Measurements from ENCODE around the gene SENP3. TPM values are rescaled to one million over a fixed set of nuclear protein-coding genes. Genes with fewer than 3 reads are reported as not detected.

SENP3 gene
- total RNA-seq: 10 to 100 TPM; 12.3 to 33.9 (median 15.1) TPM
- long read RNA-seq: 0 reads

DNA sequence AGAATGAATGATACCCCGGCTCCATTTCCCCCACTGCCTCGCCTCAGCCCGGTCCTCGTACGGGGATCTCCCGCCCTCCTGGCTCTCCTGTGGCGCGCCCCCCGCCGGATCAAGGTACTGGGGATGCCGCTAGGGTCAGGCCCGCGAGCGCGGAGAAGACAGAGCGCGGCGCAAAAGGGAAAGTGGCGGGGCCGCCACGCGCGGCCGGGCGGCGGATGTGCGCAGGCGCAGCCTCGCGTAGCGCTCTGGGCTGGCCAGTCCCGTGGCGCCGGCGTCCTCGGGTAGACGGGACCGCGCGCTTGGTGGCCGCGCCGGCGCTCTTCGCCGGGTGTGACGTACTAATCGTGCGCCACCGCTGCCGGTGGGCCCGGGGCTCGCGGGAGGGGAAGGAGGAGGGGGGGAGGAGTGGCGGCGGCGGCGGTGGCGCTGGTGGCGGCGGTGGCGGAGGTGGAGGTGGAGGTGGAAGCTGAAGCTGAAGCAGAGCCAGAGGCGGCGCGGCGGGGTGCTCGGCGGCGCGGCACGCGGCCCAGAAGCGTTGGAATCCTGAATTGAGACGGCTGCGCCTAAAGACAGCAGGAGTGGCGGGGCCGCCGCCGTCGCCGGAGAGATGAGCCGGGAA is at the start of gene SENP3:
SENP3 (plus strand) TSS at position 331 of the 619 bp plus-strand sequence. CDS start 1,158 bp downstream, outside the sequence.
- 0% methylated on average over 38 of the region's 82 CpGs for WGBS (ENCODE audit: insufficient coverage, low coverage, low lambda C conversion rate, missing lambda C conversion rate)
- Histone ChIP-seq H3K27me3 (no peaks in the 10 kb centered on the region), H3K9me3 (no peaks in the 10 kb centered on the region), H3K27ac (peak within 1 kb of the TSS; percentile 72 to 79 (median 78)), H3K4me3 (peak within 1 kb of the TSS; percentile 82 to 99 (median 94)), H3K36me3 (peaks cover 0 to 22% (median 3%) of the 10 kb centered on the region in 4 donors), H3K4me1 (peaks cover 0 to 30% (median 15%) of the 10 kb centered on the region in 4 donors)
- peak; percentile 91 to 94 (median 93) for DNase-seq
- peak; percentile 61 to 79 (median 72) for ATAC-seq
- intact Hi-C loops (cut with DNase I): loop anchor here (5.0 to 10.0 kb wide), 2 partner anchors 47 to 49 kb away; no protein-coding TSS in a partner anchor
- peak; percentile 51 for TF ChIP-seq POLR2A (IDR thresholded peaks at IDR 0.05)
- TF ChIP-seq, protein P1, sequence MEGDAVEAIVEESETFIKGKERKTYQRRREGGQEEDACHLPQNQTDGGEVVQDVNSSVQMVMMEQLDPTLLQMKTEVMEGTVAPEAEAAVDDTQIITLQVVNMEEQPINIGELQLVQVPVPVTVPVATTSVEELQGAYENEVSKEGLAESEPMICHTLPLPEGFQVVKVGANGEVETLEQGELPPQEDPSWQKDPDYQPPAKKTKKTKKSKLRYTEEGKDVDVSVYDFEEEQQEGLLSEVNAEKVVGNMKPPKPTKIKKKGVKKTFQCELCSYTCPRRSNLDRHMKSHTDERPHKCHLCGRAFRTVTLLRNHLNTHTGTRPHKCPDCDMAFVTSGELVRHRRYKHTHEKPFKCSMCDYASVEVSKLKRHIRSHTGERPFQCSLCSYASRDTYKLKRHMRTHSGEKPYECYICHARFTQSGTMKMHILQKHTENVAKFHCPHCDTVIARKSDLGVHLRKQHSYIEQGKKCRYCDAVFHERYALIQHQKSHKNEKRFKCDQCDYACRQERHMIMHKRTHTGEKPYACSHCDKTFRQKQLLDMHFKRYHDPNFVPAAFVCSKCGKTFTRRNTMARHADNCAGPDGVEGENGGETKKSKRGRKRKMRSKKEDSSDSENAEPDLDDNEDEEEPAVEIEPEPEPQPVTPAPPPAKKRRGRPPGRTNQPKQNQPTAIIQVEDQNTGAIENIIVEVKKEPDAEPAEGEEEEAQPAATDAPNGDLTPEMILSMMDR (IDR thresholded peaks at IDR 0.05): no peak

DNA sequence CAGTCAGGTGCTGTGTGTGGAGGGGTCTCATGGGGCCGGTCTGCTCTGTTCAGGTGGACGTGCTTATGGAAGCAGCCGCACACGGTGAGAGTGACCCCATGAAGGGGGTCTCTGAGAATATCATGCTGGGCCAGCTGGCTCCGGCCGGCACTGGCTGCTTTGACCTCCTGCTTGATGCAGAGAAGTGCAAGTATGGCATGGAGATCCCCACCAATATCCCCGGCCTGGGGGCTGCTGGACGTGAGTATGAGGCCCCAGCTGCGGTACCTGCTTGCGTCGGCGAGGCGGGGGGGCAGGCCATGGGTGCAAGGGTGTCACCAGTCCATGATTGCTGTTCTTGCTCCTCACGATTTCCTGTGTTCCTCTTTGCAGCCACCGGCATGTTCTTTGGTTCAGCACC is 49.6 kb upstream of the SENP3 start:
- H3K36me3 ChIP-seq: peaks cover 4 to 63% (median 34%) of the 10 kb centered on the region in 4 donors
- intact Hi-C loops (cut with DNase I): loop anchor here (5.0 to 10.0 kb wide), 3 partner anchors 50 to 157 kb away; partner anchors contain the start of genes SENP3 (in 2 of the 2), KCTD11 (in 1 of the 2) and TMEM95 (in 1 of the 2)
- no peaks in the 10 kb centered on the region for H3K9me3 ChIP-seq
- peaks cover 0 to 11% (median 0%) of the 10 kb centered on the region in 4 donors for H3K4me1 ChIP-seq
- TF ChIP-seq, protein P1 (IDR thresholded peaks at IDR 0.05): no peak
- no peaks in the 10 kb centered on the region for H3K27me3 ChIP-seq
- no peak overlapping the region for H3K4me3 ChIP-seq
- 81% methylated on average over 5 of the region's 15 CpGs for WGBS (ENCODE audit: insufficient coverage, low coverage, low lambda C conversion rate, missing lambda C conversion rate)
- ATAC-seq: no peak
- DNase-seq: no peak
- H3K27ac ChIP-seq: no peak overlapping the region

DNA sequence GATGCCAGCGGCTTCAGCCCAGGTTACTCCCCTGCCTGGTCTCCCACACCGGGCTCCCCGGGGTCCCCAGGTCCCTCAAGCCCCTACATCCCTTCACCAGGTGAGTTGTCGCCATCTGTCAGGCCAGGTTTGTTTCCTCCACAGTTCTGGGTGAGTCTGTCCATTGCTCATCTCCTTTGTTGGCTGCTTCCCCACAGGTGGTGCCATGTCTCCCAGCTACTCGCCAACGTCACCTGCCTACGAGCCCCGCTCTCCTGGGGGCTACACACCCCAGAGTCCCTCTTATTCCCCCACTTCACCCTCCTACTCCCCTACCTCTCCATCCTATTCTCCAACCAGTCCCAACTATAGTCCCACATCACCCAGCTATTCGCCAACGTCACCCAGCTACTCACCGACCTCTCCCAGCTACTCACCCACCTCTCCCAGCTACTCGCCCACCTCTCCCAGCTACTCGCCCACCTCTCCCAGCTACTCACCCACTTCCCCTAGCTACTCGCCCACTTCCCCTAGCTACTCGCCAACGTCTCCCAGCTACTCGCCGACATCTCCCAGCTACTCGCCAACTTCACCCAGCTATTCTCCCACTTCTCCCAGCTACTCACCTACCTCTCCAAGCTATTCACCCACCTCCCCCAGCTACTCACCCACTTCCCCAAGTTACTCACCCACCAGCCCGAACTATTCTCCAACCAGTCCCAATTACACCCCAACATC is 48.7 kb upstream of the SENP3 start:
- no peak for DNase-seq
- intact Hi-C loops (cut with DNase I): loop anchor here (5.0 to 10.0 kb wide), 3 partner anchors 49 to 158 kb away; partner anchors contain the start of genes SENP3 (in 2 of the 2), KCTD11 (in 1 of the 2) and TMEM95 (in 1 of the 2)
- no peaks in the 10 kb centered on the region for H3K27me3 ChIP-seq
- no peaks in the 10 kb centered on the region for H3K9me3 ChIP-seq
- TF ChIP-seq, protein P1 (IDR thresholded peaks at IDR 0.05): no peak
- TF ChIP-seq POLR2A (IDR thresholded peaks at IDR 0.05): no peak
- peaks cover 0 to 11% (median 0%) of the 10 kb centered on the region in 4 donors for H3K4me1 ChIP-seq
- no peak overlapping the region for H3K27ac ChIP-seq
- 76% methylated on average over 16 of the region's 20 CpGs for WGBS (ENCODE audit: insufficient coverage, low coverage, low lambda C conversion rate, missing lambda C conversion rate)
- ATAC-seq: peak in 1 of 4 donors; percentile 6
- H3K4me3 ChIP-seq: no peak overlapping the region
- peaks cover 4 to 55% (median 29%) of the 10 kb centered on the region in 4 donors for H3K36me3 ChIP-seq

DNA sequence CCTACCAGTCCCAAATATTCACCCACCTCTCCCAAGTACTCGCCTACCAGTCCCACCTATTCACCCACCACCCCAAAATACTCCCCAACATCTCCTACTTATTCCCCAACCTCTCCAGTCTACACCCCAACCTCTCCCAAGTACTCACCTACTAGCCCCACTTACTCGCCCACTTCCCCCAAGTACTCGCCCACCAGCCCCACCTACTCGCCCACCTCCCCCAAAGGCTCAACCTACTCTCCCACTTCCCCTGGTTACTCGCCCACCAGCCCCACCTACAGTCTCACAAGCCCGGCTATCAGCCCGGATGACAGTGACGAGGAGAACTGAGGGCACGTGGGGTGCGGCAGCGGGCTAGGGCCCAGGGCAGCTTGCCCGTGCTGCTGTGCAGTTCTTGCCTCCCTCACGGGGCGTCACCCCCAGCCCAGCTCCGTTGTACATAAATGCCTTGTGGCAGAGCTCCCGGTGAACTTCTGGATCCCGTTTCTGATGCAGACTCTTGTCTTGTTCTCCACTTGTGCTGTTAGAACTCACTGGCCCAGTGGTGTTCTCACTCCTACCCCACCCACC is 47.8 kb upstream of the SENP3 start:
- no peaks in the 10 kb centered on the region for H3K9me3 ChIP-seq
- WGBS (ENCODE audit: insufficient coverage, low coverage, low lambda C conversion rate, missing lambda C conversion rate): 75% methylated on average over 17 of the region's 17 CpGs
- TF ChIP-seq POLR2A (IDR thresholded peaks at IDR 0.05): no peak
- TF ChIP-seq, protein P1 (IDR thresholded peaks at IDR 0.05): no peak
- peaks cover 3 to 46% (median 19%) of the 10 kb centered on the region in 4 donors for H3K36me3 ChIP-seq
- ATAC-seq: peak in 1 of 4 donors; percentile 14
- no peak for DNase-seq
- H3K4me3 ChIP-seq: no peak overlapping the region
- intact Hi-C loops (cut with DNase I): loop anchor here (5.0 to 10.0 kb wide), 3 partner anchors 48 to 159 kb away; partner anchors contain the start of genes SENP3 (in 2 of the 2), KCTD11 (in 1 of the 2) and TMEM95 (in 1 of the 2)
- no peaks in the 10 kb centered on the region for H3K27me3 ChIP-seq
- no peak overlapping the region for H3K27ac ChIP-seq
- peaks cover 0 to 11% (median 0%) of the 10 kb centered on the region in 4 donors for H3K4me1 ChIP-seq

Data from right lobe of liver (tissue), 6 donors.